DOHH2 (cell line): ENCODE results near the gene PEG3.

Experiments used
- CTCF ChIP-seq: fragments of 200-600 bp; sonication (generic); IDR thresholded peaks from one replicate; pipeline ENCODE4 v1.5.1; 2014; ENCODE audit warnings: antibody characterized with exemption, mild to moderate bottlenecking, low read depth, low read length; ENCODE audit not compliant: poor library complexity, severe bottlenecking
- EZH2phosphoT487 ChIP-seq: fragments of 200-600 bp; sonication (generic); IDR thresholded peaks from 2 replicates; pipeline ENCODE4 v1.6.1; 2017; ENCODE audit warnings: borderline replicate concordance, mild to moderate bottlenecking, antibody characterized with exemption, low read length, moderate library complexity, mixed read lengths

GRCh38 chr19:56877069-56877715, 36.7 kb upstream of the PEG3 start:
- TF ChIP-seq CTCF (no peak), EZH2phosphoT487 (no peak)
